DOHH2 (cell line): Measurements from ENCODE around the gene PYGO2.

Experiments
- H3F3A ChIP-seq: fragments of 200-600 bp; sonication (generic), shearing (Covaris generic); 2 replicates; pipeline ENCODE4 v1.6.0; 2016; ENCODE audit warnings: antibody characterized with exemption, mild to moderate bottlenecking; ENCODE audit not compliant: control insufficient read depth, insufficient read depth
- H3K27ac ChIP-seq: fragments of 200-600 bp; sonication (generic); 2 replicates; pipeline ENCODE4 v1.5.1; 2014; ENCODE audit warnings: low read depth, mild to moderate bottlenecking, low read length, moderate library complexity
- H3K27me3 ChIP-seq: fragments of 200-600 bp; sonication (generic); 2 replicates; pipeline ENCODE4 v1.6.1; 2014; ENCODE audit warnings: mild to moderate bottlenecking, low read length, mixed read lengths; ENCODE audit not compliant: control insufficient read depth
- H3K36me3 ChIP-seq: fragments of 200-600 bp; sonication (generic); 2 replicates; pipeline ENCODE4 v1.6.1; 2014; ENCODE audit warnings: mild to moderate bottlenecking, low read length, moderate library complexity, mixed read lengths; ENCODE audit not compliant: control insufficient read depth
- H3K4me1 ChIP-seq: fragments of 200-600 bp; sonication (generic); 2 replicates; pipeline ENCODE4 v1.6.1; 2014; ENCODE audit warnings: mild to moderate bottlenecking, low read length, mixed read lengths; ENCODE audit not compliant: control insufficient read depth
- H3K4me2 ChIP-seq: fragments of 200-600 bp; sonication (generic); 2 replicates; pipeline ENCODE4 v1.6.0; 2014; ENCODE audit warnings: mild to moderate bottlenecking, low read length, moderate library complexity
- H3K4me3 ChIP-seq: fragments of 200-600 bp; sonication (generic); 2 replicates; pipeline ENCODE4 v1.5.1; 2014; ENCODE audit warnings: mild to moderate bottlenecking, low read length, mixed read lengths
- H3K79me2 ChIP-seq: fragments of 200-600 bp; sonication (generic); 2 replicates; pipeline ENCODE4 v1.6.1; 2014; ENCODE audit warnings: mild to moderate bottlenecking, low read length, mixed read lengths; ENCODE audit not compliant: control insufficient read depth
- H3K9me2 ChIP-seq: fragments of 200-600 bp; sonication (generic); replicated peaks from 2 replicates; pipeline ENCODE4 v1.6.1; 2014; ENCODE audit warnings: mild to moderate bottlenecking, low read length, mixed read lengths; ENCODE audit not compliant: control insufficient read depth
- H3K9me3 ChIP-seq: fragments of 200-600 bp; sonication (generic); 2 replicates; pipeline ENCODE4 v1.6.1; 2014; ENCODE audit warnings: antibody characterized with exemption, low read length, mixed read lengths; ENCODE audit not compliant: control insufficient read depth, insufficient read depth
- H4K20me1 ChIP-seq: fragments of 200-600 bp; sonication (generic); 2 replicates; pipeline ENCODE4 v1.6.0; 2014; ENCODE audit warnings: low read depth, mild to moderate bottlenecking, antibody characterized with exemption, low read length, moderate library complexity; ENCODE audit not compliant: control insufficient read depth, insufficient read depth
- EZH2phosphoT487 ChIP-seq: fragments of 200-600 bp; sonication (generic); IDR thresholded peaks from 2 replicates; pipeline ENCODE4 v1.6.1; 2017; ENCODE audit warnings: borderline replicate concordance, mild to moderate bottlenecking, antibody characterized with exemption, low read length, moderate library complexity, mixed read lengths
- TF ChIP-seq, protein P1 (sequence below): fragments of 200-600 bp; sonication (generic); IDR thresholded peaks from one replicate; pipeline ENCODE4 v1.5.1; 2014; ENCODE audit warnings: antibody characterized with exemption, mild to moderate bottlenecking, low read depth, low read length; ENCODE audit not compliant: poor library complexity, severe bottlenecking

The PYGO2 gene

DNA sequence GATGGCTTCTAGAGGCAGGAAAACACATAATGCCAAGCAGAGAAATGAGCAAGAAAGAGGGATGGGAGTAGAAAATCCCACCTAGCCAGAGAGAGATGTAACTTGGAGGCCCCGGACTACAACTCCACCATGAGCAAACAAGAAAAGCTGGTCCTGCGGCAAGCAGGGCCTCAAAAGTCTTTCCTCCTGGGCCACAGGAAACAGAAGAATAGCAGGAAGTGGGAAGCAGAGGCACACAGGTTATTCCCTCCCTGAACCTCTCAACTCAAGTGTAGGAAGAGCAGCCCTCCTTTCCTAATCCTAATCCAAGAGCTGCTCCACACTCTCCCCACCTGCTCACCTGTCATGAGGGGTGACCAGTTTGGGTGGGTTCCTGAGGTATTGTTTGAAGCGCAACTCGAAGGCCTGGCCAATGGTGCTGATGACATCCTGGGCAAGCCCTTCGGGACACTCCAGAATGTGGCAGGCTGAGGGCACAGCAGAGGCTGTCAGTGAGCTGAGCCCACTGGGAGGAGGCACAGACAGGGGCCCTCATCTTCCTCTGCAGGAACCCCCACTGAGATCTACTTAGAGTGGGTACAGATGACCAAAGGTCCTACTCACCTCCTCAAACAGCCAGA, 5.9 kb upstream of the PYGO2 start:
- no peak for TF ChIP-seq EZH2phosphoT487
- TF ChIP-seq, protein P1, sequence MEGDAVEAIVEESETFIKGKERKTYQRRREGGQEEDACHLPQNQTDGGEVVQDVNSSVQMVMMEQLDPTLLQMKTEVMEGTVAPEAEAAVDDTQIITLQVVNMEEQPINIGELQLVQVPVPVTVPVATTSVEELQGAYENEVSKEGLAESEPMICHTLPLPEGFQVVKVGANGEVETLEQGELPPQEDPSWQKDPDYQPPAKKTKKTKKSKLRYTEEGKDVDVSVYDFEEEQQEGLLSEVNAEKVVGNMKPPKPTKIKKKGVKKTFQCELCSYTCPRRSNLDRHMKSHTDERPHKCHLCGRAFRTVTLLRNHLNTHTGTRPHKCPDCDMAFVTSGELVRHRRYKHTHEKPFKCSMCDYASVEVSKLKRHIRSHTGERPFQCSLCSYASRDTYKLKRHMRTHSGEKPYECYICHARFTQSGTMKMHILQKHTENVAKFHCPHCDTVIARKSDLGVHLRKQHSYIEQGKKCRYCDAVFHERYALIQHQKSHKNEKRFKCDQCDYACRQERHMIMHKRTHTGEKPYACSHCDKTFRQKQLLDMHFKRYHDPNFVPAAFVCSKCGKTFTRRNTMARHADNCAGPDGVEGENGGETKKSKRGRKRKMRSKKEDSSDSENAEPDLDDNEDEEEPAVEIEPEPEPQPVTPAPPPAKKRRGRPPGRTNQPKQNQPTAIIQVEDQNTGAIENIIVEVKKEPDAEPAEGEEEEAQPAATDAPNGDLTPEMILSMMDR: no peak
- H3K4me1 ChIP-seq: peaks cover 31% of the 10 kb centered on the region
- peaks cover 75% of the 10 kb centered on the region for H3K36me3 ChIP-seq
- H3K27me3 ChIP-seq: no peaks in the 10 kb centered on the region
- H3K4me3 ChIP-seq: no peak overlapping the region
- no peak overlapping the region for H3K27ac ChIP-seq
- H3K9me2 ChIP-seq: no peaks in the 10 kb centered on the region
- no peaks in the 10 kb centered on the region for H3K9me3 ChIP-seq
- H4K20me1 ChIP-seq: peaks cover 8% of the 10 kb centered on the region; the same call in 1 of the 2 replicates
- no peak overlapping the region for H3K4me2 ChIP-seq
- 0 out of 2 replicates have a peak, but pooled peaks cover 5% of the 10 kb centered on the region for H3F3A ChIP-seq
- H3K79me2 ChIP-seq: peaks cover 48% of the 10 kb centered on the region

DNA sequence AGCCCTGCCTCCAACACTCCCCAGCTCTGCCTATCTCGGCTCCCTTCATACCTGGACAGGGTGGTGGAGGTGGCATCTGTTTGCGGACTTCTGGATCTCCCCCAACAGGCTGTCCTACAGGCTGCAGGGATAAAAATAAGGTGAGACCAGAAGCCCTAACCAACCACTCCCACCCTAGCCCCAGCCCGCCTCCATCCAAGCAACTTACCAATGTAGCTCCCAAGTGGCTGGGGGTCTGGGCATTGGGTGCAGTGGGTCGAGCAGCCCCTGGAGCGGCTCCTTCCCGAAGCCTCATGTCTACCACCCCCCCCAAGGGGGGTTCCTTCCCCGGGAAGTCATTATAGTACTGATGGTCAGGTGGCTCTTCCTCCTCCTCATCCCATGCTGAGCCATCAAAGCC, 4.5 kb upstream of the PYGO2 start:
- no peak overlapping the region for H3K4me3 ChIP-seq
- TF ChIP-seq EZH2phosphoT487: no peak
- TF ChIP-seq, protein P1: no peak
- peaks cover 78% of the 10 kb centered on the region for H3K36me3 ChIP-seq
- no peak overlapping the region for H3K27ac ChIP-seq
- no peaks in the 10 kb centered on the region for H3K27me3 ChIP-seq
- H3F3A ChIP-seq: 0 out of 2 replicates have a peak, but pooled peaks cover 5% of the 10 kb centered on the region
- peaks cover 23% of the 10 kb centered on the region for H3K4me1 ChIP-seq
- peaks cover 3% of the 10 kb centered on the region; the same call in 1 of the 2 replicates for H4K20me1 ChIP-seq
- H3K79me2 ChIP-seq: peaks cover 42% of the 10 kb centered on the region
- no peaks in the 10 kb centered on the region for H3K9me3 ChIP-seq
- no peak overlapping the region for H3K4me2 ChIP-seq
- no peaks in the 10 kb centered on the region for H3K9me2 ChIP-seq

DNA sequence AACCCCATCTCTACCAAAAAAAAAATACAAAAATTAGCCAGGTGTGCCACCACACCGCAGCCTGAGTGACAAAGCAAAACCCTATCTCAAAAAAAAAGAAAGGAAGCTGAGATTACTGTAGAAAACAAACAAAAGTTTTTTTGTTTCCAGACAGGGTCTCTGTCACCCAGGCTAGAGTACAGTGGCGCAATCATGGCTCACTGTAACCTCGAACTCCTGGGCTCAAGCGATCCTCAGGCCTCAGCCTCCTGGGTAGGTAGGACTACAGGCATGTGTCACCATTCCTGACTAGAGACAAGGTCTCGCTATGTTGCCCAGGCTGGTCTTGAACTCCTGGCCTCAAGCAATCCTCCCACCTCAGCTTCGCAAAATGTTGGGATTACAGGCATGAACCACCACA, 2.8 kb upstream of the PYGO2 start:
- H3K79me2 ChIP-seq: peaks cover 44% of the 10 kb centered on the region
- H3K36me3 ChIP-seq: peaks cover 78% of the 10 kb centered on the region
- no peak overlapping the region for H3K27ac ChIP-seq
- no peaks in the 10 kb centered on the region for H3K9me2 ChIP-seq
- no peaks in the 10 kb centered on the region for H3K27me3 ChIP-seq
- TF ChIP-seq EZH2phosphoT487: no peak
- TF ChIP-seq, protein P1: no peak
- no peak overlapping the region for H3K4me2 ChIP-seq
- H3F3A ChIP-seq: 0 out of 2 replicates have a peak, but pooled peaks cover 5% of the 10 kb centered on the region
- no peaks in the 10 kb centered on the region for H4K20me1 ChIP-seq
- no peaks in the 10 kb centered on the region for H3K9me3 ChIP-seq
- no peak overlapping the region for H3K4me3 ChIP-seq
- peaks cover 20% of the 10 kb centered on the region for H3K4me1 ChIP-seq
